HepG2 (cell line): Measurements from ENCODE around the gene SH2D3A. TPM values are rescaled to one million over a fixed set of nuclear protein-coding genes. Genes with fewer than 3 reads are reported as not detected.

ENCODE experiments used
- ATRX ChIP-seq: sonication (generic); formaldehyde crosslinking; IDR thresholded peaks from 2 replicates; pipeline ENCODE4 v1.4.0; 2020; ENCODE audit warnings: missing genetic modification reagents, borderline replicate concordance
- CREB1 ChIP-seq, 2 experiments: fragments of 450-650 bp in 1 of 2; IDR thresholded peaks; 2 replicates each; pipeline ENCODE4 v1.6.1; 2016 to 2017; ENCODE audit warnings: control low read depth in 1 of 2, mild to moderate bottlenecking in 1 of 2, missing compliant biosample characterization in 1 of 2, missing genetic modification characterization in 1 of 2
- GPBP1L1 ChIP-seq: sonication (generic); formaldehyde crosslinking; IDR thresholded peaks from 2 replicates; pipeline ENCODE4 v1.5.0; 2020; ENCODE audit warnings: mild to moderate bottlenecking, missing genetic modification reagents
- IRF1 ChIP-seq: sonication (generic); formaldehyde crosslinking; IDR thresholded peaks from 2 replicates; pipeline ENCODE4 v1.4.0; 2020; ENCODE audit warnings: low read depth, mild to moderate bottlenecking, missing genetic modification reagents
- KMT2B ChIP-seq: IDR thresholded peaks from 2 replicates; pipeline ENCODE4 v1.6.1; 2016; ENCODE audit warnings: missing genetic modification reagents, missing compliant biosample characterization
- NFRKB ChIP-seq: fragments of 450-650 bp; IDR thresholded peaks from 2 replicates; pipeline ENCODE4 v1.6.1; 2017
- PHF20 ChIP-seq: sonication (generic); formaldehyde crosslinking; IDR thresholded peaks from 2 replicates; pipeline ENCODE4 v1.5.0; 2020; ENCODE audit warnings: mild to moderate bottlenecking, missing genetic modification reagents
- SNRNP70 ChIP-seq: fragments of 200-400 bp; formaldehyde crosslinking; IDR thresholded peaks from 2 replicates; pipeline ENCODE4 v1.6.1; 2017; ENCODE audit warnings: mild to moderate bottlenecking, low read depth, low read length, moderate library complexity
- SP1 ChIP-seq, 2 experiments: fragments of 450-650 bp in 1 of 2; sonication (generic) in 1 of 2; formaldehyde crosslinking in 1 of 2; IDR thresholded peaks; 2 replicates each; pipeline versions ENCODE4 v1.4.0 to v1.6.1; 2016 to 2020; ENCODE audit warnings: missing genetic modification reagents in 1 of 2
- USF2 ChIP-seq, 2 experiments: sonication (generic) in 1 of 2; formaldehyde crosslinking in 1 of 2; IDR thresholded peaks; 2 replicates each; pipeline versions ENCODE4 v1.5.1 to v1.6.1; 2011 to 2020; ENCODE audit warnings: borderline replicate concordance in 1 of 2, low read depth in 1 of 2, low read length in 1 of 2, mild to moderate bottlenecking in 1 of 2, missing genetic modification reagents in 1 of 2, moderate library complexity in 1 of 2
- ZBTB7A ChIP-seq: sonication (generic); formaldehyde crosslinking; IDR thresholded peaks from 2 replicates; pipeline ENCODE4 v1.8.0; 2022; ENCODE audit warnings: mild to moderate bottlenecking, missing genetic modification reagents
- ZBTB8A ChIP-seq: sonication (generic); formaldehyde crosslinking; IDR thresholded peaks from 2 replicates; pipeline ENCODE4 v1.4.0; 2020; ENCODE audit warnings: mild to moderate bottlenecking, low read depth, missing genetic modification reagents, borderline replicate concordance
- ZKSCAN5 ChIP-seq: sonication (generic); formaldehyde crosslinking; IDR thresholded peaks from 2 replicates; pipeline ENCODE4 v1.5.1; 2020; ENCODE audit warnings: mild to moderate bottlenecking, missing genetic modification reagents
- ZMYM3 ChIP-seq: sonication (generic); formaldehyde crosslinking; IDR thresholded peaks from 2 replicates; pipeline ENCODE4 v1.5.1; 2020; ENCODE audit warnings: mild to moderate bottlenecking, missing genetic modification reagents
- ZNF17 ChIP-seq: sonication (generic); formaldehyde crosslinking; IDR thresholded peaks from 2 replicates; pipeline ENCODE4 v1.5.0; 2020; ENCODE audit warnings: mild to moderate bottlenecking, missing genetic modification reagents
- ZNF24 ChIP-seq: fragments of 450-650 bp; IDR thresholded peaks from 2 replicates; pipeline ENCODE4 v1.6.1; 2017; ENCODE audit warnings: antibody characterized with exemption, mild to moderate bottlenecking
- ZNF558 ChIP-seq: sonication (generic); formaldehyde crosslinking; IDR thresholded peaks from 2 replicates; pipeline ENCODE4 v1.9.0; 2022; ENCODE audit warnings: mild to moderate bottlenecking, missing genetic modification reagents, borderline replicate concordance
- ZNF567 ChIP-seq: sonication (generic); formaldehyde crosslinking; IDR thresholded peaks from 2 replicates; pipeline ENCODE4 v1.8.1; 2023; ENCODE audit warnings: mild to moderate bottlenecking, missing genetic modification reagents, borderline replicate concordance
- ZSCAN25 ChIP-seq: sonication (generic); formaldehyde crosslinking; IDR thresholded peaks from 2 replicates; pipeline ENCODE4 v1.8.0; 2022; ENCODE audit warnings: mild to moderate bottlenecking, missing genetic modification reagents
- polyA plus RNA-seq, 8 experiments: library from polyadenylated mRNA; depleted of rRNA in 3 of 8; stranded (reverse) in 7 of 8; unstranded in 1 of 8; fragments of >200 nt; fragmentation: Illumina TruSeq in 4 of 8; extraction: Trizol in 4 of 8; gene quantifications; 2 replicates each; pipeline versions ENCODE4 v1.2.1 to v1.2.3, GENCODE V29; 2011 to 2016; ENCODE audit warnings: low read depth in 4 of 8, missing spikeins in 1 of 8, mixed read lengths in 1 of 8; ENCODE audit not compliant: insufficient read depth in 1 of 8
- total RNA-seq, 5 experiments: library from RNA; depleted of rRNA; stranded (reverse); fragments of >200 nt; fragmentation: Illumina TruSeq; extraction: Trizol; gene quantifications; 2 replicates each; pipeline ENCODE4 v1.2.3, GENCODE V29; 2016; ENCODE audit warnings: low read depth in 1 of 5
- TF ChIP-seq, protein P1 (sequence below): IDR thresholded peaks from 2 replicates; pipeline ENCODE4 v1.4.0; 2020; ENCODE audit warnings: mild to moderate bottlenecking, missing genetic modification reagents

Gene SH2D3A
- total and polyA plus RNA-seq, 2 of the 13 experiments (the other 11 are each of a cell fraction or from before 2014, with no cell fraction given) = 1.0 to 2.2 TPM

- TF ChIP-seq ZSCAN25 (CRISPR knock-in tag) (peak; percentile 87), ZNF558 (CRISPR knock-in tag) (no peak), PHF20 (no peak), ZNF567 (CRISPR knock-in tag) (no peak), ZBTB8A (peak; percentile 98), GPBP1L1 (CRISPR knock-in tag) (no peak), ZMYM3 (peak; percentile 92), USF2 (IDR thresholded peaks at IDR 0.05; ENCODE audit: low read depth, low read length) (no peak), USF2 (CRISPR knock-in tag; IDR thresholded peaks at IDR 0.05; ENCODE audit: borderline replicate concordance) (no peak; the same call in 1 of the 2 replicates), ZBTB7A (CRISPR knock-in tag) (peak; percentile 60; the same call in 1 of the 2 replicates), NFRKB (no peak), SNRNP70 (no peak), CREB1 (IDR thresholded peaks at IDR 0.05) (no peak), CREB1 (CRISPR knock-in tag; IDR thresholded peaks at IDR 0.05) (peak; percentile 69), ZNF17 (CRISPR knock-in tag) (no peak), SP1 (IDR thresholded peaks at IDR 0.05) (no peak), SP1 (CRISPR knock-in tag; IDR thresholded peaks at IDR 0.05) (peak; percentile 69), KMT2B (CRISPR knock-in tag) (peak; percentile 84; the same call in 1 of the 2 replicates), ZKSCAN5 (CRISPR knock-in tag) (no peak), ATRX (no peak), IRF1 (0 out of 2 replicates have a peak, but pooled peaks have one; percentile 61), ZNF24 (no peak)
- TF ChIP-seq, protein P1, sequence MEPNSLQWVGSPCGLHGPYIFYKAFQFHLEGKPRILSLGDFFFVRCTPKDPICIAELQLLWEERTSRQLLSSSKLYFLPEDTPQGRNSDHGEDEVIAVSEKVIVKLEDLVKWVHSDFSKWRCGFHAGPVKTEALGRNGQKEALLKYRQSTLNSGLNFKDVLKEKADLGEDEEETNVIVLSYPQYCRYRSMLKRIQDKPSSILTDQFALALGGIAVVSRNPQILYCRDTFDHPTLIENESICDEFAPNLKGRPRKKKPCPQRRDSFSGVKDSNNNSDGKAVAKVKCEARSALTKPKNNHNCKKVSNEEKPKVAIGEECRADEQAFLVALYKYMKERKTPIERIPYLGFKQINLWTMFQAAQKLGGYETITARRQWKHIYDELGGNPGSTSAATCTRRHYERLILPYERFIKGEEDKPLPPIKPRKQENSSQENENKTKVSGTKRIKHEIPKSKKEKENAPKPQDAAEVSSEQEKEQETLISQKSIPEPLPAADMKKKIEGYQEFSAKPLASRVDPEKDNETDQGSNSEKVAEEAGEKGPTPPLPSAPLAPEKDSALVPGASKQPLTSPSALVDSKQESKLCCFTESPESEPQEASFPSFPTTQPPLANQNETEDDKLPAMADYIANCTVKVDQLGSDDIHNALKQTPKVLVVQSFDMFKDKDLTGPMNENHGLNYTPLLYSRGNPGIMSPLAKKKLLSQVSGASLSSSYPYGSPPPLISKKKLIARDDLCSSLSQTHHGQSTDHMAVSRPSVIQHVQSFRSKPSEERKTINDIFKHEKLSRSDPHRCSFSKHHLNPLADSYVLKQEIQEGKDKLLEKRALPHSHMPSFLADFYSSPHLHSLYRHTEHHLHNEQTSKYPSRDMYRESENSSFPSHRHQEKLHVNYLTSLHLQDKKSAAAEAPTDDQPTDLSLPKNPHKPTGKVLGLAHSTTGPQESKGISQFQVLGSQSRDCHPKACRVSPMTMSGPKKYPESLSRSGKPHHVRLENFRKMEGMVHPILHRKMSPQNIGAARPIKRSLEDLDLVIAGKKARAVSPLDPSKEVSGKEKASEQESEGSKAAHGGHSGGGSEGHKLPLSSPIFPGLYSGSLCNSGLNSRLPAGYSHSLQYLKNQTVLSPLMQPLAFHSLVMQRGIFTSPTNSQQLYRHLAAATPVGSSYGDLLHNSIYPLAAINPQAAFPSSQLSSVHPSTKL (CRISPR knock-in tag) = peak; percentile 87
Observed at GRCh38 chr19:6720369-6721137, 46.7 kb downstream of the SH2D3A start, which contains the start of gene C3 (continued).
